B cell (primary cell): ENCODE results near the gene PTGES2.

ENCODE experiments used
- EZH2 ChIP-seq: IDR thresholded peaks from 2 replicates; pipeline ENCODE4 v1.6.1; 2012; ENCODE audit warnings: borderline replicate concordance, low read depth, mild to moderate bottlenecking, moderate library complexity, low read length; ENCODE audit not compliant: insufficient read depth, poor library complexity, severe bottlenecking
- TF ChIP-seq, protein P1 (sequence below): fragments of 200-600 bp; IDR thresholded peaks from one replicate; pipeline ENCODE4 v1.8.0; 2022; ENCODE audit warnings: antibody characterized with exemption, mild to moderate bottlenecking

DNA sequence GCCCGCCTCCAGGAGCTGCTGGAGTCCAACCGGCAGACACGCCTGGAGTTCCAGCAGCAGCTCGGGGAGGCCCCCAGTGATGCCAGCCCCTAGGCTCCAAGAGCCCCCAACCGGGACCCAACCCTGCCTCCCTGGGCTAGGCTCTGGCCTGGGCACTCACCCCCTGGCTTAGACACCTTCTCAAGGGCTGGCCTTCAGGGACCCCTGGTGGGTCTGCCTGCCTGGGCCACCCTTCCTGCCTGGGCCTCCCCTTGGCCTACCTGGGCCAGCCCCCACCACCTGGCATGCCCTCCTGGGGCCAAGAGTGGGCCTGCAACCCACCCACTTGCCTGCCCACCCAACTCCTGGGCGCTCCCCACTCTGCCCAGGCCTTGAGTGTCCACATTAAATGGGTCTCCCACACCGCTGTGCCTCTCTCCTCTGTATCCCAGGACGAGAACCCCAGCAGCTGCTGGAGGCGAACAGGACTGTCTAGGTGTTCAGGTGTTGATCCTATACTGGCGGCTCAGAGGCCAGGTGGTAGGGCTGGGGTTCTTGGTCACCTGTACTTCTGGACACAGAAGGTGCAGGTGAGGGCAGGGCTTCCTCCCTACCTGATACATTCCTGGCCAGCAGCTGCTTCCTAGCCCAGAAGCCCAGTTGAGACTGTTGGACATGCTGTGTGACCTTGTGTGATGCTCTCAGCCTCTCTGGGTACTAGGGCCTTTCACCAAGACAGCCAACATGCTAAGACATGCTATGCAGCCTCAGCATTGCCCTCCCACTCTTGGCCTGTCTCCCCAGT lies 36.2 kb upstream of the PTGES2 start:
- TF ChIP-seq, protein P1, sequence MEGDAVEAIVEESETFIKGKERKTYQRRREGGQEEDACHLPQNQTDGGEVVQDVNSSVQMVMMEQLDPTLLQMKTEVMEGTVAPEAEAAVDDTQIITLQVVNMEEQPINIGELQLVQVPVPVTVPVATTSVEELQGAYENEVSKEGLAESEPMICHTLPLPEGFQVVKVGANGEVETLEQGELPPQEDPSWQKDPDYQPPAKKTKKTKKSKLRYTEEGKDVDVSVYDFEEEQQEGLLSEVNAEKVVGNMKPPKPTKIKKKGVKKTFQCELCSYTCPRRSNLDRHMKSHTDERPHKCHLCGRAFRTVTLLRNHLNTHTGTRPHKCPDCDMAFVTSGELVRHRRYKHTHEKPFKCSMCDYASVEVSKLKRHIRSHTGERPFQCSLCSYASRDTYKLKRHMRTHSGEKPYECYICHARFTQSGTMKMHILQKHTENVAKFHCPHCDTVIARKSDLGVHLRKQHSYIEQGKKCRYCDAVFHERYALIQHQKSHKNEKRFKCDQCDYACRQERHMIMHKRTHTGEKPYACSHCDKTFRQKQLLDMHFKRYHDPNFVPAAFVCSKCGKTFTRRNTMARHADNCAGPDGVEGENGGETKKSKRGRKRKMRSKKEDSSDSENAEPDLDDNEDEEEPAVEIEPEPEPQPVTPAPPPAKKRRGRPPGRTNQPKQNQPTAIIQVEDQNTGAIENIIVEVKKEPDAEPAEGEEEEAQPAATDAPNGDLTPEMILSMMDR = no peak
- TF ChIP-seq EZH2 = no peak
